A673 (cell line): ENCODE data around the gene PLCD1. TPM values are rescaled to one million over a fixed set of nuclear protein-coding genes. Genes with fewer than 3 reads are reported as not detected.
"Not testable (repeated sequence)": the region's sequence is repeated elsewhere in the genome, so short reads cannot be mapped to it uniquely, and the experiment has no call there.

Experiments
- BruUV-seq: library from RNA; stranded (reverse); fragments of 400-500 nt; replicated peaks from 2 replicates; lab custom pipeline; 2021; lab: Mats Ljungman, UMichigan
- CTCF ChIA-PET: fragments of 300-600 bp; sonication (Branson Sonifier 250); formaldehyde crosslinking; loops from one replicate; lab custom pipeline; 2022; ENCODE audit warnings: antibody characterized with exemption; lab: Charles Lee
- POLR2A ChIA-PET: fragments of 300-600 bp; sonication (Branson Sonifier 250); formaldehyde crosslinking; loops from one replicate; lab custom pipeline; 2022; ENCODE audit warnings: antibody characterized with exemption; ENCODE audit not compliant: low non-redundant PET; lab: Charles Lee
- DNase-seq: peaks from one replicate; pipeline ENCODE4 v3.0.0-alpha.2; 2015; ENCODE audit warnings: low spot score
- H3K27ac ChIP-seq: fragments of 200-600 bp; sonication (generic); 2 replicates; pipeline ENCODE4 v1.5.1; 2016; ENCODE audit warnings: mixed run types, low read depth, mild to moderate bottlenecking, mixed read lengths, antibody characterized with exemption, low read length; ENCODE audit not compliant: poor library complexity, severe bottlenecking
- H3K27me3 ChIP-seq: fragments of 200-600 bp; sonication (generic); replicated peaks from 2 replicates; pipeline ENCODE4 v1.6.1; 2017; ENCODE audit warnings: mixed run types, low read depth, mild to moderate bottlenecking, mixed read lengths, antibody characterized with exemption, low read length; ENCODE audit not compliant: insufficient read depth, poor library complexity
- H3K36me3 ChIP-seq: fragments of 200-600 bp; sonication (generic); 2 replicates; pipeline ENCODE4 v1.6.1; 2016; ENCODE audit warnings: mixed run types, mild to moderate bottlenecking, mixed read lengths, antibody characterized with exemption, low read length; ENCODE audit not compliant: insufficient read depth, poor library complexity, severe bottlenecking
- H3K4me1 ChIP-seq: fragments of 200-600 bp; sonication (generic); 2 replicates; pipeline ENCODE4 v1.6.1; 2017; ENCODE audit warnings: mixed run types, mild to moderate bottlenecking, mixed read lengths, antibody characterized with exemption, low read length; ENCODE audit not compliant: insufficient read depth, poor library complexity, severe bottlenecking
- H3K4me3 ChIP-seq: fragments of 200-600 bp; sonication (generic); 2 replicates; pipeline ENCODE4 v1.5.1; 2016; ENCODE audit warnings: low read depth, mixed run types, mild to moderate bottlenecking, mixed read lengths, low read length; ENCODE audit not compliant: poor library complexity, severe bottlenecking
- H3K9me3 ChIP-seq: fragments of 200-600 bp; sonication (generic); 2 replicates; pipeline ENCODE4 v1.6.1; 2016; ENCODE audit warnings: mixed run types, low read depth, mild to moderate bottlenecking, mixed read lengths, antibody characterized with exemption, low read length; ENCODE audit not compliant: poor library complexity, severe bottlenecking
- CTCF ChIP-seq: fragments of 300-800, 200-600 bp; sonication (generic); conservative IDR thresholded peaks from 2 replicates; pipeline ENCODE4 v1.5.1; 2017; ENCODE audit warnings: low read depth, mild to moderate bottlenecking, antibody characterized with exemption, low read length, moderate library complexity, mixed read lengths
- EZH2 ChIP-seq: fragments of 200-600 bp; sonication (generic); IDR thresholded peaks from 2 replicates; pipeline ENCODE4 v1.6.1; 2017; ENCODE audit warnings: borderline replicate concordance, low read depth, mild to moderate bottlenecking, mixed read lengths, antibody characterized with exemption, low read length; ENCODE audit not compliant: poor library complexity, severe bottlenecking
- intact Hi-C: fragments of 100-400 bp; cut with micrococcal nuclease; formaldehyde crosslinking; loops from one replicate; pipeline ENCODE4 v1.10.0; 2022; ENCODE audit not compliant: unreplicated experiment
- total RNA-seq: library from RNA; stranded (reverse); gene quantifications from 2 replicates; pipeline ENCODE4 v1.2.3, GENCODE V29; 2021

The PLCD1 gene
- total RNA-seq, 1 experiment from 2014 or later: 1.1 TPM

GRCh38 chr3:37990527-37990926, 38.9 kb downstream of the PLCD1 start, which contains the start of gene VILL:
Gene VILL (plus strand): TSS chr3:37990786. CDS start chr3:37993673, 2,887 bp downstream.
- no peaks in the 10 kb centered on the region for H3K27me3 ChIP-seq
- H3K27ac ChIP-seq: no peak within 1 kb of the TSS
- no peaks in the 10 kb centered on the region for H3K4me1 ChIP-seq
- intact Hi-C loops: no loop called here
- TF ChIP-seq EZH2 (no peak), CTCF (no peak)
- no peak within 1 kb of the TSS for H3K4me3 ChIP-seq
- CTCF ChIA-PET: no interaction called here
- POLR2A ChIA-PET: no interaction called here
- H3K36me3 ChIP-seq: no peaks in the 10 kb centered on the region
- H3K9me3 ChIP-seq: no peaks in the 10 kb centered on the region
- no peak for DNase-seq
- no TSS peak for BruUV-seq

DNA sequence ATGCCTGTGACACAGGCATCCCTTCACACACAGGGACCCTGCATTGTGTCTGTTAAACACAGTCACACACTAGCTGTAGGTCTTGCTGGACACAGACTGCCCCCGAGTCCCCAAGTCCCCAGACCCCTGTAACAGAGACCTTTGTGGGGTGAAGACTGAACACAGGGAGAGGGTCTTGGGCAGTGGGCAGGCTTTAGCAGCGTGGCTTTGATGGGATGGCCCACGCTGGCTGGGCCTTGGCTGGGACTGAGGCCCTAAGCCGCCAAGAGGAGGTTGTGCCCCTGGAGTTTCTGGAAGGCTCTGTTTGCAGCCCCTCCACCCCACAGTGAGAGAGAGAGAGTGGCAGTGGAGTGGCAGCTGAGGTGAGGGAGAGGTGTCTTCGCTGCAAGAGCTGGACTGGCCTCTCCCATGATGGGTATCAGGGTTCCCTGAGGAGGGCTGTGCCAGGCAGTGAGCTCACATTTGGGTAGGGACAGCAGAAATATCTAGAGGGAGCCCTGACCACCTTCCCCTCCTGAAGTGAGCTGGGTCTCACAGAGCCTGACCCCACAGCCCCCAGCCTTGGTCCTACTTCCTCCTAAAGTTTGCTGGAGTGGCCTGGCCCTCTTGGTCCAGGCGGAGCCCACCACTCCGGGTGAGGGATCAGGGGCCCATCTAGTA, 39.5 kb downstream of the PLCD1 start:
- Histone ChIP-seq H3K27ac (no peak overlapping the region), H3K36me3 (no peaks in the 10 kb centered on the region), H3K9me3 (no peaks in the 10 kb centered on the region), H3K4me1 (no peaks in the 10 kb centered on the region), H3K27me3 (no peaks in the 10 kb centered on the region), H3K4me3 (no peak overlapping the region)
- BruUV-seq: no TSS peak
- POLR2A ChIA-PET: no interaction called here
- DNase-seq: no peak
- no peak for TF ChIP-seq CTCF
- TF ChIP-seq EZH2: no peak
- intact Hi-C loops: no loop called here
- CTCF ChIA-PET: no interaction called here

- DNase-seq: no peak
- no peaks in the 10 kb centered on the region for H3K27me3 ChIP-seq
- ChIA-PET CTCF (no interaction called here), POLR2A (no interaction called here)
- H3K36me3 ChIP-seq: no peaks in the 10 kb centered on the region
- no peak overlapping the region for H3K27ac ChIP-seq
- intact Hi-C loops: no loop called here
- no peak for TF ChIP-seq CTCF
- no peak for TF ChIP-seq EZH2
- no peaks in the 10 kb centered on the region for H3K9me3 ChIP-seq
- H3K4me1 ChIP-seq: no peaks in the 10 kb centered on the region
- no TSS peak for BruUV-seq
- no peak overlapping the region for H3K4me3 ChIP-seq
These were observed 40.4 kb downstream of the PLCD1 start for GRCh38 chr3:37988931-37989525.

DNA sequence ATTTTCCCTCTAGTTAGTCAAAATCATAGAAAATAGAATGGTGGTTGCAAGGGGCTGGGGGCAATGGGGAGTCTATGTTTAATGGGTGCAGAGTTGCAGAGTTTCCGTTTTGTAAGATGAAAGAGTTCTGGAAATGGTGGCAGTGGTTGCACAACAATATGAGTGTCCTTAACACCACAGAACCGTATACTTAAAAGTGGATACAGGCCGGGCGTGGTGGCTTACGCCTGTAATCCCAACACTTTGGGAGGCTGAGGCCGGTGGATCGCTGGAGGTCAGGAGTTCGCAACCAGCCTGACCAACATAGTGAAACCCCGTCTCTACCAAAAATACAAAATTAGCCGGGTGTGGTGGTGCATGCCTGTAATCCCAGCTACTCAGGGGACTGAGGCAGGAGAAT, 41.1 kb downstream of the PLCD1 start:
- intact Hi-C loops, H3K9me3 ChIP-seq, H3K27me3 ChIP-seq, H3K4me1 ChIP-seq, CTCF ChIA-PET, BruUV-seq, DNase-seq, H3K36me3 ChIP-seq, H3K27ac ChIP-seq, POLR2A ChIA-PET, H3K4me3 ChIP-seq: not testable (repeated sequence)
